Ascending aorta (tissue), 2 donors: Measurements from ENCODE around the gene DECR2. TPM values are rescaled to one million over a fixed set of nuclear protein-coding genes. Genes with fewer than 3 reads are reported as not detected.
"Not testable (repeated sequence)": the region's sequence is repeated elsewhere in the genome, so short reads cannot be mapped to it uniquely, and the experiment has no call there.

Source experiments
- DNase-seq, 2 donors: peaks; one replicate each; pipeline ENCODE4 v3.0.0-alpha.2; 2019; ENCODE audit warnings: low spot score in 2 of 2
- H3K27ac ChIP-seq, 2 donors: fragments of 200-600 bp; sonication (generic); one replicate each; pipeline ENCODE4 v1.5.1; 2016 to 2017; ENCODE audit warnings: mild to moderate bottlenecking in 1 of 2
- H3K27me3 ChIP-seq: fragments of 200-600 bp; sonication (generic); one replicate; pipeline ENCODE4 v1.5.1; 2017
- H3K36me3 ChIP-seq, 2 donors: fragments of 200-600 bp; sonication (generic); one replicate each; pipeline ENCODE4 v1.5.1; 2016
- H3K4me1 ChIP-seq, 2 donors: fragments of 200-600 bp; sonication (generic); one replicate each; pipeline ENCODE4 v1.5.1; 2016 to 2017; ENCODE audit warnings: mild to moderate bottlenecking in 1 of 2
- H3K4me3 ChIP-seq, 2 donors: fragments of 200-600 bp; sonication (generic); one replicate each; pipeline ENCODE4 v1.5.1; 2016 to 2017; ENCODE audit warnings: mild to moderate bottlenecking in 1 of 2
- H3K9me3 ChIP-seq, 2 donors: fragments of 200-600 bp; sonication (generic); one replicate each; pipeline ENCODE4 v1.5.1; 2016
- CTCF ChIP-seq, 3 experiments: fragments of 200-600 bp in 2 of 3; fragments of 450-650 bp in 1 of 3; sonication (generic) in 2 of 3; IDR thresholded peaks; one replicate each; pipeline ENCODE4 v1.5.1; 2016 to 2019; ENCODE audit warnings: antibody characterized with exemption in 3 of 3, mild to moderate bottlenecking in 1 of 3, moderate library complexity in 1 of 3
- intact Hi-C: fragments of 100-400 bp; cut with DNase I; formaldehyde crosslinking; loops from one replicate; pipeline ENCODE4 v1.15.1; 2023
- total RNA-seq: library from RNA; depleted of rRNA; stranded (reverse); fragments of >200 nt; gene quantifications from one replicate; pipeline ENCODE4 v1.1.0, GENCODE V29; 2016

DECR2 gene
- total RNA-seq, 1 donor from 2014 or later, result 44.0 TPM

DNA sequence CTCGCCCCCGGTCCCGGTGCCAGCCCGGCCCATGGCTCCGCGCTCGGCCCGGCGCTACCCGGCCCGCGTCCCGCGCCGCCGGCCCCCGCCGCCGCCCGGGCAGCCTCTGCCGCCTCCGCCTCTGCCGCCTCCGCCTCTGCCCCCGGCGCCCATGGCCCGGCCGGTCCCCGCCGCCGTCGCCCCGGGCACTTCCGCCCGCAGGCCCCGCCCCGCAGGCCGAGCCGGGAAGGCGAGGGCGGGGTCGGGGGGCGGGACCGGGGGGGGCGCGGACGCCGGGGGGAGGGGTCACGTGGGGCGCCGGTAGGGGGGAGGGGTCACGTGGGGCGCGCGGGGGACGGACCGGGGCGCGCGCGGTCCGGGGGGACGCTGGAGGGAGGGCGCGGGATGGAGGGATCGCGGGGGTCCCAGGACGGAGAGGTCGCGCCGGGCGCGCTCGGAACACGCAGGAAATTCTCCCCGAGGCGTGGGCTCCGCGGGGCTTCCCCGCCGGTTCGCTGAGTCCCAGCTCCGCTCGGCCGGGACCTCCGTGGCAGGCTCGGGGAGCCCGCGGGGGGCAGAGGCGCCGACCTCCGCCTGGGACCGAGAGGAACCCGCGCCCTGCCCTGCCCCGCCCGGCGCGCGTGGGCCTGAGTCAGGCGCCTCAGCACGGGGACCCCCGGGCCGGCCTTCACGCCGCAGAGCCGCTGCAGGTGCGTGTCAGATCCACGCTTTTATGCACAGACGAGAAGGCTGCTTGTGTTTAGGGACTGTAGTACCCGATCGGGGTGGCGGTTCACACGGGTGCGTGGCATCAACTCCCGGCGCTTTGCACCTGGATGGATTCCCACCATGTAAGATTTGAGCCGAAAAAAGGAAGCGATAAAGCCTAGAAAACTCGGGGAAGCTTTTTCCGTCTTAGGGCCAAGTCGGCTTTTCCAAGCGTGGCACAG is 19.6 kb upstream of the DECR2 start, which contains the start of gene PGAP6:
Gene PGAP6, minus strand, starts transcription at position 190 of the 929 bp plus-strand sequence. Its CDS starts 157 bp downstream, at position 33.
- intact Hi-C loops, result loop anchor here (1.0 to 5.0 kb wide), 7 partner anchors 12 to 205 kb away; partner anchors contain the start of genes CAPN15, DECR2, MRPL28 and NME4
- Histone ChIP-seq H3K4me1 (peaks cover 5 to 12% of the 10 kb centered on the region in 2 donors), H3K9me3 (no peaks in the 10 kb centered on the region), H3K4me3 (peak within 1 kb of the TSS; percentile 86 to 98), H3K27me3 (no peaks in the 10 kb centered on the region), H3K27ac (peak within 1 kb of the TSS; percentile 64), H3K36me3 (peaks cover 3 to 6% of the 10 kb centered on the region in 2 donors)
- TF ChIP-seq CTCF (IDR thresholded peaks at IDR 0.05), result no peak
- no peak for DNase-seq

- Histone ChIP-seq H3K27ac (no peak overlapping the region), H3K9me3 (no peaks in the 10 kb centered on the region), H3K27me3 (no peaks in the 10 kb centered on the region), H3K4me3 (peak overlapping the region in 1 of 2 donors; percentile 84), H3K4me1 (peaks cover 5 to 12% of the 10 kb centered on the region in 2 donors), H3K36me3 (no peaks in the 10 kb centered on the region)
- intact Hi-C loops, result loop anchor here (2.0 to 5.0 kb wide), 4 partner anchors 13 to 204 kb away; partner anchors contain the start of genes CAPN15 and NME4
- no peak for TF ChIP-seq CTCF (IDR thresholded peaks at IDR 0.05)
- no peak for DNase-seq
These were observed 18.2 kb upstream of the DECR2 start for GRCh38 chr16:383326-384051.

GRCh38 chr16:386641-387156 is 15.0 kb upstream of the DECR2 start:
- Histone ChIP-seq H3K9me3 (no peaks in the 10 kb centered on the region), H3K4me1 (no peaks in the 10 kb centered on the region), H3K36me3 (no peaks in the 10 kb centered on the region), H3K27ac (no peak overlapping the region), H3K4me3 (no peak overlapping the region), H3K27me3 (no peaks in the 10 kb centered on the region)
- no peak for TF ChIP-seq CTCF (IDR thresholded peaks at IDR 0.05)
- peak in 1 of 2 donors; percentile 56 for DNase-seq
- intact Hi-C loops, result no loop called here

GRCh38 chr16:387761-388666 is 13.7 kb upstream of the DECR2 start:
- H3K36me3 ChIP-seq, DNase-seq, H3K27me3 ChIP-seq, intact Hi-C loops, H3K4me1 ChIP-seq, H3K9me3 ChIP-seq: not testable (repeated sequence)
- peak overlapping the region in 1 of 2 donors; percentile 34 for H3K27ac ChIP-seq
- peak overlapping the region in 1 of 2 donors; percentile 8 for H3K4me3 ChIP-seq

- H3K36me3 ChIP-seq, result no peaks in the 10 kb centered on the region
- H3K4me3 ChIP-seq, result no peak overlapping the region
- no peaks in the 10 kb centered on the region for H3K9me3 ChIP-seq
- no peak for DNase-seq
- no peaks in the 10 kb centered on the region for H3K27me3 ChIP-seq
- H3K27ac ChIP-seq, result no peak overlapping the region
- no peaks in the 10 kb centered on the region for H3K4me1 ChIP-seq
- TF ChIP-seq CTCF (IDR thresholded peaks at IDR 0.05), result no peak
- intact Hi-C loops, result no loop called here
These were observed 12.3 kb upstream of the DECR2 start for GRCh38 chr16:389352-389751.
